OCI-LY1 (cell line): Measurements from ENCODE around the gene CAPN3.

Experiments
- CTCF ChIP-seq: fragments of 200-600 bp; sonication (generic), shearing (Covaris generic); IDR thresholded peaks from 2 replicates; pipeline ENCODE4 v1.5.1; 2017; ENCODE audit warnings: mild to moderate bottlenecking, antibody characterized with exemption, low read length, moderate library complexity, mixed read lengths
- EZH2 ChIP-seq: fragments of 200-600 bp; sonication (generic), shearing (Covaris generic); IDR thresholded peaks from 2 replicates; pipeline ENCODE4 v1.8.0; 2017; ENCODE audit warnings: borderline replicate concordance, mixed run types, mild to moderate bottlenecking, antibody characterized with exemption, low read length, moderate library complexity, mixed read lengths

- TF ChIP-seq CTCF: no peak
- TF ChIP-seq EZH2: no peak
Observed at GRCh38 chr15:42343596-42344232, 15.6 kb upstream of the CAPN3 start.
